Fibroblast of mammary gland (primary cell): ENCODE results near the gene MOCS3.

Experiments used
- DNase-seq: peaks from one replicate; pipeline ENCODE4 v3.0.0-alpha.2; 2010; ENCODE audit warnings: low read depth
- H3K4me3 ChIP-seq: 2 replicates; pipeline ENCODE4 v1.5.1; 2011; ENCODE audit warnings: low read depth, mild to moderate bottlenecking, low read length, moderate library complexity; ENCODE audit not compliant: control insufficient read depth
- CTCF ChIP-seq: conservative IDR thresholded peaks from 2 replicates; pipeline ENCODE4 v1.5.1; 2011; ENCODE audit warnings: low read depth, low read length, inconsistent platforms; ENCODE audit not compliant: control insufficient read depth, insufficient read depth

The MOCS3 gene

DNA sequence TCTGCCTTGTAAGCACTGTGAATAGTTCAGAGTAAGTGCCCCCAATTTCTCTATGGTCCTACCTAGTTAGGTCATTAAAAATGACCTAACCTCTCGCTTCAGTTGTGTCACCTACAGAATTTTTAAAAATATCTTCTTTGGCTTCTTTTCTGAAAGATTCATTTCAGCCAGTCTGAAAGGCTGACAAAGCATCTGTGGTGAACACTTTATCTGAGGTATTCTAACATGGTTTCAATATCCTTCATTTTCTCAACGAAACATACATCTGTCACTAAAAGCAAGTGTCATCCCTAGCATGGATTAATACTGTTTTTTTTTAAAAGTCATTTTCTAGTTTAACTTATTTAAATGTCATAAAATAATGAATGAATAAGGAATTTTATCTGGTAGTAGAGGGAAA lies 5.4 kb upstream of the MOCS3 start:
- no peak for TF ChIP-seq CTCF
- no peak for DNase-seq
- H3K4me3 ChIP-seq = no peak overlapping the region

DNA sequence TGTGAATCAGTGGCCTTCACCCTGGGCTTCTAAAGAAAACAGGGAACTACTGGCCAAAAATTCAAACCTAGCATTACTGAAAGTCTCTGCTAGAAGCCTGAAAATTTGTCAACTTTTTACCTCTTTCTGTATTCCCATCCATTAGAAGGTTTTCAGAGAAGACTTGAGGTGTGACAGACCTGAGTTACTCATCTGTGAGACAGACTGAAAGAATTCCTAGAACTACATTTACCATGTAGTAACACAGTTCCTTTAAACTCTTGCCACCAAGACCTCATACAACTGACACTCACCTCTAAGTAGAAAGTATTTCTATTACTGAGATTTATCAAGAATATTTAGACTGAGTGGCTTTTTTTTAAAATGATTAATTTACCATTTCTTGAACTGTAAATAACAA lies 4.8 kb upstream of the MOCS3 start:
- DNase-seq = no peak
- no peak overlapping the region for H3K4me3 ChIP-seq
- no peak for TF ChIP-seq CTCF

GRCh38 chr20:50957276-50957675 lies 1.3 kb upstream of the MOCS3 start:
- peak; percentile 27 for DNase-seq
- no peak for TF ChIP-seq CTCF
- peak overlapping the region; percentile 94 for H3K4me3 ChIP-seq

- DNase-seq = peak; percentile 90
- TF ChIP-seq CTCF = no peak
- H3K4me3 ChIP-seq = peak within 1 kb of the TSS; percentile 94
Measured at GRCh38 chr20:50957798-50958614, 612 bp upstream of the MOCS3 start, which contains the start of gene DPM1. DPM1 (minus strand) TSS chr20:50958532; CDS start chr20:50958523, 9 bp downstream.

DNA sequence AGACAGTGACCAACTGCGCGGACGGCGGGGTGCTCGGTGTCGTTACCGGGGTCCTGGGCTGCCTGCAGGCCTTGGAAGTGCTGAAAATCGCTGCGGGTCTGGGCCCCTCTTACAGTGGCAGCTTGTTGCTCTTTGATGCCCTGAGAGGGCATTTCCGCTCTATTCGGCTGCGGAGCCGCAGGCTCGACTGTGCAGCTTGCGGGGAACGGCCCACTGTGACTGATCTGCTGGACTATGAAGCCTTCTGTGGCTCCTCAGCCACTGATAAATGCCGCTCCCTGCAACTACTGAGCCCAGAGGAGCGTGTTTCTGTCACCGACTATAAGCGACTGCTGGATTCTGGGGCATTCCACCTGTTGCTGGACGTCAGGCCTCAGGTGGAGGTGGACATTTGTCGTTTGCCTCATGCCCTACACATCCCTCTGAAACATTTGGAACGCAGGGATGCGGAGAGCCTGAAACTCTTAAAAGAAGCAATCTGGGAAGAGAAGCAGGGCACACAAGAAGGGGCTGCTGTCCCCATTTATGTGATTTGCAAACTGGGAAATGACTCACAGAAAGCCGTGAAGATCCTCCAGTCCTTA lies 1.0 kb downstream of the MOCS3 start:
- no peak for TF ChIP-seq CTCF
- peak overlapping the region; percentile 94 for H3K4me3 ChIP-seq
- DNase-seq = no peak

DNA sequence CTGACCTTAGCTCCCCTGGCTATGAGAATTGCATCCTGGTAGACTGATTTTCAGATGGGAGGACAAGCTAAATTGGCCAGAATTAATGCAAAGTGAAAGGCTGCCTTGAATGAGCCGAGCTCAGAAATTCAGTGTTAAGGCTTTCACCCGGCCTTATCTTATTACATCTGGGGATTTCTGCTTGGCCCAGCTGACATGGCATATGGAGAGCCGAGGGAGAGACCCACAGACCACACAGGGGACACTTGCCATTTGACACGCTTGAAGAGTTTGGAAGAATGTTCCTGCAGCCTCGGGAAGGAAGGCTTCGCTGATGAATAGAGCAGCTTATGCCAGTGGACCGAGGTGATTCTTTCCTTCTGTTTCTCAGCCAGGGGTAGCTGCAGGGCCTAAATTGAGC lies 9.0 kb downstream of the MOCS3 start:
- TF ChIP-seq CTCF = no peak
- H3K4me3 ChIP-seq = no peak overlapping the region
- DNase-seq = no peak
